IMR-90 (cell line): ENCODE results near the gene LCE6A. TPM values are rescaled to one million over a fixed set of nuclear protein-coding genes. Genes with fewer than 3 reads are reported as not detected.

Source experiments
- ATAC-seq: fragments of 200-7000 bp; cut with Tn5 transposase; 2 replicates; pipeline ENCODE4 v1.9.1; 2020; ENCODE audit warnings: low read depth, mild to moderate bottlenecking, moderate library complexity
- BruUV-seq: library from RNA; stranded (reverse); fragments of 400-500 nt; replicated peaks from 2 replicates; lab custom pipeline; 2021; lab: Mats Ljungman, UMichigan
- CTCF ChIA-PET: fragments of 300-600 bp; formaldehyde crosslinking; extraction: SDS; loops from one replicate; lab custom pipeline; 2021; ENCODE audit warnings: antibody characterized with exemption; lab: Yijun Ruan, JAX
- POLR2A ChIA-PET: fragments of 300-600 bp; sonication (Branson Sonifier 250); formaldehyde crosslinking; loops from one replicate; lab custom pipeline; 2022; ENCODE audit warnings: antibody characterized with exemption; ENCODE audit not compliant: unreplicated experiment; lab: Charles Lee
- DNase-seq: peaks from one replicate; pipeline ENCODE4 v3.0.0; 2013
- H2AFZ ChIP-seq: replicated peaks from 2 replicates; pipeline ENCODE3; 2013; ENCODE audit warnings: low read length, mild to moderate bottlenecking; ENCODE audit not compliant: poor library complexity
- H2AK5ac ChIP-seq: 2 replicates; pipeline ENCODE4 v1.6.1; 2013; ENCODE audit warnings: low read depth, low read length, inconsistent platforms
- H2AK9ac ChIP-seq: replicated peaks from 2 replicates; pipeline ENCODE3; 2013; ENCODE audit warnings: mild to moderate bottlenecking, low read depth, low read length, moderate library complexity; ENCODE audit not compliant: poor library complexity
- H2BK120ac ChIP-seq: 2 replicates; pipeline ENCODE4 v1.6.1; 2013; ENCODE audit warnings: low read depth, low read length, inconsistent platforms
- H2BK15ac ChIP-seq: 3 replicates; pipeline ENCODE4 v1.6.1; 2013; ENCODE audit warnings: low read depth, low read length, inconsistent platforms
- H2BK20ac ChIP-seq: 2 replicates; pipeline ENCODE4 v1.6.1; 2013; ENCODE audit warnings: low read depth, mild to moderate bottlenecking, inconsistent platforms, low read length, moderate library complexity
- H2BK5ac ChIP-seq: 2 replicates; pipeline ENCODE4 v1.6.1; 2013; ENCODE audit warnings: mild to moderate bottlenecking, low read depth, low read length, inconsistent platforms; ENCODE audit not compliant: poor library complexity, severe bottlenecking
- H3K14ac ChIP-seq: replicated peaks from 2 replicates; pipeline ENCODE4 v1.6.1; 2013; ENCODE audit warnings: low read depth, low read length, inconsistent platforms
- H3K18ac ChIP-seq: 2 replicates; pipeline ENCODE4 v1.6.1; 2013; ENCODE audit warnings: low read depth, low read length, control low read depth
- H3K23ac ChIP-seq: 2 replicates; pipeline ENCODE4 v1.6.1; 2013; ENCODE audit warnings: low read depth, low read length, inconsistent platforms
- H3K27ac ChIP-seq: 2 replicates; pipeline ENCODE4 v1.5.1; 2013; ENCODE audit warnings: mild to moderate bottlenecking, control low read depth, low read length; ENCODE audit not compliant: insufficient read depth
- H3K27me3 ChIP-seq: 2 replicates; pipeline ENCODE4 v1.6.1; 2013; ENCODE audit warnings: low read length; ENCODE audit not compliant: control insufficient read depth, insufficient read depth
- H3K36me3 ChIP-seq: 2 replicates; pipeline ENCODE4 v1.6.1; 2013; ENCODE audit warnings: low read length, mixed read lengths; ENCODE audit not compliant: control insufficient read depth, insufficient read depth
- H3K4ac ChIP-seq: 2 replicates; pipeline ENCODE4 v1.6.1; 2013; ENCODE audit warnings: low read depth, low read length, inconsistent platforms
- H3K4me1 ChIP-seq: 2 replicates; pipeline ENCODE4 v1.6.1; 2013; ENCODE audit warnings: low read length, mixed read lengths; ENCODE audit not compliant: control insufficient read depth, insufficient read depth
- H3K4me2 ChIP-seq: 2 replicates; pipeline ENCODE4 v1.6.1; 2013; ENCODE audit warnings: low read depth, mild to moderate bottlenecking, control low read depth, low read length, moderate library complexity
- H3K4me3 ChIP-seq: 2 replicates; pipeline ENCODE4 v1.5.1; 2013; ENCODE audit warnings: low read depth, mild to moderate bottlenecking, control low read depth, low read length, moderate library complexity; ENCODE audit not compliant: insufficient read depth
- H3K56ac ChIP-seq: 2 replicates; pipeline ENCODE4 v1.6.1; 2013; ENCODE audit warnings: low read length, inconsistent platforms; ENCODE audit not compliant: insufficient read depth; ENCODE audit errors: extremely low read depth
- H3K79me1 ChIP-seq, 2 experiments: 2 replicates each; pipeline ENCODE4 v1.6.1; 2013; ENCODE audit warnings: low read length in 2 of 2, inconsistent platforms in 1 of 2, low read depth in 1 of 2
- H3K9ac ChIP-seq: 2 replicates; pipeline ENCODE4 v1.6.1; 2013; ENCODE audit warnings: low read depth, low read length, control low read depth
- H3K9me1 ChIP-seq: 2 replicates; pipeline ENCODE4 v1.6.1; 2013; ENCODE audit warnings: low read length, inconsistent platforms; ENCODE audit not compliant: insufficient read depth
- H3K9me3 ChIP-seq: 2 replicates; pipeline ENCODE4 v1.6.1; 2013; ENCODE audit warnings: low read length; ENCODE audit not compliant: control insufficient read depth, insufficient read depth
- H4K20me1 ChIP-seq: 2 replicates; pipeline ENCODE4 v1.6.1; 2013; ENCODE audit warnings: low read length, inconsistent platforms; ENCODE audit not compliant: insufficient read depth
- H4K5ac ChIP-seq: 2 replicates; pipeline ENCODE4 v1.6.1; 2013; ENCODE audit warnings: mild to moderate bottlenecking, low read depth, low read length, control low read depth
- H4K8ac ChIP-seq, 2 experiments: 2 replicates each; pipeline ENCODE4 v1.6.1; 2013; ENCODE audit warnings: low read depth in 2 of 2, low read length in 2 of 2, control low read depth in 1 of 2, inconsistent platforms in 1 of 2
- H4K91ac ChIP-seq: 2 replicates; pipeline ENCODE4 v1.6.1; 2013; ENCODE audit warnings: low read depth, low read length, inconsistent platforms; ENCODE audit not compliant: insufficient read depth
- BHLHE40 ChIP-seq: fragments of 150-350 bp; IDR thresholded peaks from 2 replicates; pipeline ENCODE4 v1.6.1; 2016; ENCODE audit warnings: mild to moderate bottlenecking, low read depth, low read length
- CEBPB ChIP-seq: IDR thresholded peaks from 2 replicates; pipeline ENCODE4 v1.6.1; 2012; ENCODE audit warnings: low read depth, low read length, improper control_type of control experiment
- CHD1 ChIP-seq: IDR thresholded peaks from 2 replicates; pipeline ENCODE4 v1.6.1; 2012; ENCODE audit warnings: low read depth, low read length, improper control_type of control experiment
- FOS ChIP-seq: fragments of 150-350 bp; IDR thresholded peaks from 2 replicates; pipeline ENCODE4 v1.6.1; 2016; ENCODE audit warnings: low read depth, low read length
- MAFK ChIP-seq: IDR thresholded peaks from 2 replicates; pipeline ENCODE4 v1.6.1; 2012; ENCODE audit warnings: low read depth, low read length, improper control_type of control experiment
- MAZ ChIP-seq: IDR thresholded peaks from 2 replicates; pipeline ENCODE4 v1.6.1; 2012; ENCODE audit warnings: low read depth, mild to moderate bottlenecking, low read length, improper control_type of control experiment, moderate library complexity, borderline replicate concordance
- MXI1 ChIP-seq: IDR thresholded peaks from 2 replicates; pipeline ENCODE4 v1.6.1; 2012; ENCODE audit warnings: low read depth, mild to moderate bottlenecking, low read length, moderate library complexity, borderline replicate concordance
- NFE2L2 ChIP-seq: fragments of 150-350 bp; IDR thresholded peaks from 2 replicates; pipeline ENCODE4 v1.6.1; 2016; ENCODE audit warnings: low read depth, mild to moderate bottlenecking, low read length
- POLR2A ChIP-seq: IDR thresholded peaks from 2 replicates; pipeline ENCODE4 v1.6.1; 2012; ENCODE audit warnings: mild to moderate bottlenecking, low read depth, low read length
- RAD21 ChIP-seq: IDR thresholded peaks from 2 replicates; pipeline ENCODE4 v1.6.1; 2012; ENCODE audit warnings: low read length, improper control_type of control experiment
- RCOR1 ChIP-seq: IDR thresholded peaks from 2 replicates; pipeline ENCODE4 v1.6.1; 2012; ENCODE audit warnings: mild to moderate bottlenecking, low read length, improper control_type of control experiment; ENCODE audit not compliant: insufficient replicate concordance
- RFX5 ChIP-seq: IDR thresholded peaks from 2 replicates; pipeline ENCODE4 v1.8.0; 2012; ENCODE audit warnings: low read depth, mild to moderate bottlenecking, low read length, moderate library complexity
- SMC3 ChIP-seq: fragments of 150-350 bp; IDR thresholded peaks from 2 replicates; pipeline ENCODE4 v1.6.1; 2016; ENCODE audit warnings: low read depth, mild to moderate bottlenecking, antibody characterized with exemption, low read length, moderate library complexity
- WGBS, 2 experiments: methylation state at CpG; one replicate each; pipeline versions ENCODE4 v1.1.5 to v1.1.7; 2013; ENCODE audit warnings: missing lambda C conversion rate in 2 of 2; ENCODE audit not compliant: insufficient read length in 1 of 2; ENCODE audit errors: extremely low coverage in 2 of 2; 5-methylcytosine and 5-hydroxymethylcytosine counted together
- dilution Hi-C: fragments of 300-500 bp; cut with HindIII; formaldehyde crosslinking; loops from one replicate; pipeline ENCODE4 v1.14.3; 2018; ENCODE audit warnings: low sequenced_read_pairs; ENCODE audit not compliant: unreplicated experiment
- in situ Hi-C: fragments of 300-500 bp; cut with MboI; formaldehyde crosslinking; loops from 3 replicates; pipeline ENCODE4 v1.14.3; 2019; ENCODE audit warnings: low sequenced_read_pairs, inconsistent platforms, mixed read lengths
- intact Hi-C: fragments of 100-400 bp; cut with micrococcal nuclease; formaldehyde crosslinking; loops from 2 replicates; pipeline ENCODE4 v1.10.0; 2022
- polyA plus RNA-seq, 3 experiments: library from polyadenylated mRNA; depleted of rRNA; stranded (reverse); fragments of >200 nt; gene quantifications; 2 replicates each; pipeline ENCODE4 v1.2.3, GENCODE V29; 2012; ENCODE audit warnings: low replicate concordance in 1 of 3
- total RNA-seq: library from RNA; depleted of rRNA; stranded (reverse); fragments of >200 nt; gene quantifications from 2 replicates; pipeline ENCODE4 v1.2.3, GENCODE V29; 2012
- TF ChIP-seq, protein P1 (sequence below): fragments of 150-350 bp; IDR thresholded peaks from 2 replicates; pipeline ENCODE4 v1.6.1; 2016; ENCODE audit warnings: low read depth, mild to moderate bottlenecking, low read length, moderate library complexity, borderline replicate concordance
- TF ChIP-seq, protein P2 (sequence below): fragments of 150-350 bp; IDR thresholded peaks from 2 replicates; pipeline ENCODE4 v1.6.1; 2017; ENCODE audit warnings: mild to moderate bottlenecking, antibody characterized with exemption, low read length, low read depth
- TF ChIP-seq, protein P3 (sequence below): conservative IDR thresholded peaks from 2 replicates; pipeline ENCODE4 v1.5.1; 2012; ENCODE audit warnings: mild to moderate bottlenecking, low read depth, low read length, improper control_type of control experiment

The LCE6A gene
- total and polyA plus RNA-seq, 2 of the 4 experiments (the other 2 are of a cell fraction), result not detected

DNA sequence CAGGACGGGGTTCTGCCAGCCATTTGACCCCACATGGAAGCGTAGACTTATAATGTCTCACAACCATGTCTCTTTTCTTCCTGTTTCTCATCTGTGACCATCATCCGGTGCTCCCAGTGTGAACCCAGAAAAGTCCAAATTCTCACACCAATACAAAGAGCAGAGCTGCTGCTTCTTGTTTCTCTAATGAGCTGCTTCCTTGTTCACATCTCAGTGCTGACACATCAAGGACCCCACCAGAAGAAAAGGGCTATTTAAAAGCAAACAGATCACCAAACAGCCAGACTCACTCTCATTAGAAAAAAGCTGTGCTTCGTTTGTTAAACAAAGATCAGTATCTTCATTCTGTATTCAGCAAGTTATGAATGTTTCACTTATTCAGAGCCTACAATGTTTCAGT lies 47.0 kb upstream of the LCE6A start:
- intact Hi-C loops, result no loop called here
- dilution Hi-C loops, result no loop called here
- no peak for TF ChIP-seq RCOR1
- no peak for TF ChIP-seq POLR2A
- no peak for TF ChIP-seq FOS
- TF ChIP-seq CHD1, result no peak
- no peak for TF ChIP-seq RFX5
- TF ChIP-seq, protein P1, sequence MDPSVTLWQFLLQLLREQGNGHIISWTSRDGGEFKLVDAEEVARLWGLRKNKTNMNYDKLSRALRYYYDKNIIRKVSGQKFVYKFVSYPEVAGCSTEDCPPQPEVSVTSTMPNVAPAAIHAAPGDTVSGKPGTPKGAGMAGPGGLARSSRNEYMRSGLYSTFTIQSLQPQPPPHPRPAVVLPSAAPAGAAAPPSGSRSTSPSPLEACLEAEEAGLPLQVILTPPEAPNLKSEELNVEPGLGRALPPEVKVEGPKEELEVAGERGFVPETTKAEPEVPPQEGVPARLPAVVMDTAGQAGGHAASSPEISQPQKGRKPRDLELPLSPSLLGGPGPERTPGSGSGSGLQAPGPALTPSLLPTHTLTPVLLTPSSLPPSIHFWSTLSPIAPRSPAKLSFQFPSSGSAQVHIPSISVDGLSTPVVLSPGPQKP, result no peak
- TF ChIP-seq MAZ, result no peak
- TF ChIP-seq BHLHE40, result no peak
- no peak for TF ChIP-seq SMC3
- TF ChIP-seq RAD21, result no peak
- no peak for TF ChIP-seq MAFK
- TF ChIP-seq CEBPB, result no peak
- no peak for TF ChIP-seq NFE2L2
- TF ChIP-seq, protein P2, sequence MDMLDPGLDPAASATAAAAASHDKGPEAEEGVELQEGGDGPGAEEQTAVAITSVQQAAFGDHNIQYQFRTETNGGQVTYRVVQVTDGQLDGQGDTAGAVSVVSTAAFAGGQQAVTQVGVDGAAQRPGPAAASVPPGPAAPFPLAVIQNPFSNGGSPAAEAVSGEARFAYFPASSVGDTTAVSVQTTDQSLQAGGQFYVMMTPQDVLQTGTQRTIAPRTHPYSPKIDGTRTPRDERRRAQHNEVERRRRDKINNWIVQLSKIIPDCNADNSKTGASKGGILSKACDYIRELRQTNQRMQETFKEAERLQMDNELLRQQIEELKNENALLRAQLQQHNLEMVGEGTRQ, result no peak
- TF ChIP-seq, protein P3, sequence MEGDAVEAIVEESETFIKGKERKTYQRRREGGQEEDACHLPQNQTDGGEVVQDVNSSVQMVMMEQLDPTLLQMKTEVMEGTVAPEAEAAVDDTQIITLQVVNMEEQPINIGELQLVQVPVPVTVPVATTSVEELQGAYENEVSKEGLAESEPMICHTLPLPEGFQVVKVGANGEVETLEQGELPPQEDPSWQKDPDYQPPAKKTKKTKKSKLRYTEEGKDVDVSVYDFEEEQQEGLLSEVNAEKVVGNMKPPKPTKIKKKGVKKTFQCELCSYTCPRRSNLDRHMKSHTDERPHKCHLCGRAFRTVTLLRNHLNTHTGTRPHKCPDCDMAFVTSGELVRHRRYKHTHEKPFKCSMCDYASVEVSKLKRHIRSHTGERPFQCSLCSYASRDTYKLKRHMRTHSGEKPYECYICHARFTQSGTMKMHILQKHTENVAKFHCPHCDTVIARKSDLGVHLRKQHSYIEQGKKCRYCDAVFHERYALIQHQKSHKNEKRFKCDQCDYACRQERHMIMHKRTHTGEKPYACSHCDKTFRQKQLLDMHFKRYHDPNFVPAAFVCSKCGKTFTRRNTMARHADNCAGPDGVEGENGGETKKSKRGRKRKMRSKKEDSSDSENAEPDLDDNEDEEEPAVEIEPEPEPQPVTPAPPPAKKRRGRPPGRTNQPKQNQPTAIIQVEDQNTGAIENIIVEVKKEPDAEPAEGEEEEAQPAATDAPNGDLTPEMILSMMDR, result no peak
- no peak for TF ChIP-seq MXI1
- Histone ChIP-seq H3K9me3 (no peaks in the 10 kb centered on the region; the same call in 1 of the 2 replicates), H3K14ac (no peak overlapping the region), H3K9ac (no peak overlapping the region), H2BK120ac (no peak overlapping the region), H2AFZ (no peak overlapping the region), H2AK5ac (no peak overlapping the region), H4K91ac (no peak overlapping the region), H3K56ac (no peak overlapping the region), H2BK20ac (no peak overlapping the region), H2AK9ac (no peak overlapping the region), H3K4me2 (no peak overlapping the region), H4K8ac (no peak overlapping the region), H3K79me1 (no peaks in the 10 kb centered on the region), H3K36me3 (no peaks in the 10 kb centered on the region), H3K4me1 (no peaks in the 10 kb centered on the region), H3K18ac (no peak overlapping the region), H3K27ac (no peak overlapping the region), H3K4ac (no peak overlapping the region), H4K5ac (no peak overlapping the region), H3K4me3 (no peak overlapping the region), H3K23ac (no peak overlapping the region), H2BK15ac (no peak overlapping the region), H4K20me1 (no peaks in the 10 kb centered on the region), H3K9me1 (no peaks in the 10 kb centered on the region), H3K27me3 (no peaks in the 10 kb centered on the region), H2BK5ac (no peak overlapping the region)
- ChIA-PET CTCF (no interaction called here), POLR2A (no interaction called here)
- ATAC-seq (no peak), DNase-seq (no peak)
- BruUV-seq, result no TSS peak
- in situ Hi-C loops, result no loop called here
- WGBS, 2 experiments, result 10% methylated on average over 2 of the region's 4 CpGs; no CpG with 5 or more reads in 1 of the 2 experiments
